HG02852 (cell line): ENCODE results near the gene FAM216B.

ENCODE experiments used
- ATAC-seq: cut with Tn5 transposase; IDR thresholded peaks from one replicate; pipeline ENCODE4 v1.9.1; 2021; ENCODE audit warnings: mild to moderate bottlenecking, moderate library complexity; ENCODE audit not compliant: unreplicated experiment

FAM216B gene

DNA sequence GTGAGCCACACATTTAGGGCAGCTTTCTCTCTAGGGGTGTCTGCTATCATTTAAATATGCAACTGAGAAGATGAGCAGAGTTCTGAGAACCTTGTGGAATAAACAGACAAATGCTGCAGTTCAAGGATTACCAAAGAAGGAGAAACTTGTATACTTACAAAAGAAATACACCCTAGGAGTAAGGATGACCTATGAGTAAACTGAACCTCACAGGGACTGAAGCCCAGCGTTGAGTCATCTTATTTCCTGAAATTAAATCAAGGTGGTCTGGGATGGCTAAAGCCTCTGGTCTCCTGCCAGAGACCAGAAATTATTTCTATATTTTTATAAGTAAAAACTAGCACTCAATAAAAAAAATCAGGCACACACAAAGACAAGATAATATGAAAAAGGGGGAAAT, 40.1 kb downstream of the FAM216B start:
- ATAC-seq = no peak

DNA sequence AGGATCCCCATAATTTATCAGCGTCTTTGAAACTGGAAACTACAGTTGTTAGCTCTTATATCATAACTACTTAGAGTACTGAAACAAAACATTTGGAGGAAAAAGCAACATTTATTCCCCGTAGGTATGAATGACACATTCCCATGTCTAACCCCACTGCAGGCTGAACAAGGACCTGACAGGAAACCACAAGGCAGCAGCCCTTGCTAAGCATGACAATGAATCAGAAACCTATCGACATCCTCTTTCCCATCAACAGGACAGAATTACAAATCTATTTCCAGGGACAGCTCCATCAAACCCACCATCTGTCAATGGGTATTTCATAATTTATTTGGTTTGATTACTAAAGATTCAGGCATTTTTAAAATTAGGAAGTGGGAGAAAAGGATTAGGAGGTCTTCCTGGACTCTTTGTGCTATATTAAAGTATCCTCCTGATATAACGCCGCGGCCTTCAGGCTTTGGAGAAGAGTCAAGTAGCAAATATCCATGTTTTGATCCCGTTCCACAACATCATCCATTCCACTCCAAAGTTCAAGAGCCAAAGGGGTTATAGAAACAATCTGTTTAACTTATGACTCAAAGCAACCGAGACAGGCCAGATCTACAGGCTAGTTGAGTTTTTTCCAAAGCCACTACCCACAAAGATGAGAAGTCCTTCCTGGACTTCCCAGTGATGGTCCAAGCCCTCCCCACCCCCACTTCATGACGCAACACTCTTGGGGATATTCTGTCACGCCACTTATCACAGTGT, 51.1 kb downstream of the FAM216B start:
- ATAC-seq = no peak

GRCh38 chr13:42834946-42835345, 53.6 kb downstream of the FAM216B start:
- ATAC-seq = no peak

DNA sequence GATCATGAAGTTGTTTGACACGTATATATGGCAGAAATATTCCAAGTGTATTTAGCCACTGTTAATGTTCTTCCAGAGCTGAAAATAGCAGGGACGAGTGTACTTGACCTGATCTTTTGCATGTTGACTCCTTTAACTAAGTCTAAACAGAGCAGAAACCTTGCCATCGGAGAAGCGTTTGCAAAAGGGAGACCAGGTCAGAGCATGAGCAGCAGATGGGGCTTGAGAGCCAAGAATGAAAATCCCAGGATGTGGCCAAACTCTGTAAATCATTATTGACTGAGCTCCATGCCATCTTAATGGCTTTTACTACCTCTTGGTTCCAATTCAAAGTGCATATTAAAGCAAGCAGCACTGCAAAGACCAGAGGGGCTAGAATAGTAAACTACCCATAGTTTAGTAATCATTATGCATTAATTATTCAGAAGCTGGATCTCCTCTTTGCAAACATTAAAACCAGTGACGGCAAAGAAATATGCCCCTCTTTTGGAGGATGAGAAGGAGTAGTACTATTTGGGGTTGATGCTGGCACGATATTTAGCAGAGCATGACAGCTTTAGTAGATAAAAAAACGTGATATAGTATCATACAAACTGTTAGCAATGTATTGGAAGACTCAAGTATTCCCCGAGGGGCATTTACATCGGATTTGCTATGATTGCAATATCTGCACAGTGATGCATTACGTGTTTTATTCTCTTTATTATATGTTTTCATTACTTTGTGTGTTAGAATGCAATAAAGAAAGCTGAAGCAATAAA, 55.7 kb downstream of the FAM216B start:
- no peak for ATAC-seq
